ENCODE measurements around the gene VPS37D. TPM values are rescaled to one million over a fixed set of nuclear protein-coding genes. Genes with fewer than 3 reads are reported as not detected.
"Not testable (repeated sequence)": the region's sequence is repeated elsewhere in the genome, so short reads cannot be mapped to it uniquely, and the experiment has no call there.

VPS37D gene
- total and polyA plus RNA-seq, 2 donors (not counting 1 experiment from before 2014, with no cell fraction given), result 0.10 to 0.71 TPM

GRCh38 chr7:73618538-73618937, 49.1 kb upstream of the VPS37D start:
- H3K9me3 Mint-ChIP-seq (ENCODE audit: insufficient read depth), result no peaks in the 10 kb centered on the region
- CTCF ChIA-PET, result interaction anchor here (1.2 kb wide), 2 partner anchors 11 to 12 kb away, joined by 4 to 5 read pairs; no protein-coding TSS in a partner anchor
- H2AFZ ChIP-seq (ENCODE audit: insufficient read depth, low read depth, low read length, poor library complexity, severe bottlenecking), result no peak overlapping the region

DNA sequence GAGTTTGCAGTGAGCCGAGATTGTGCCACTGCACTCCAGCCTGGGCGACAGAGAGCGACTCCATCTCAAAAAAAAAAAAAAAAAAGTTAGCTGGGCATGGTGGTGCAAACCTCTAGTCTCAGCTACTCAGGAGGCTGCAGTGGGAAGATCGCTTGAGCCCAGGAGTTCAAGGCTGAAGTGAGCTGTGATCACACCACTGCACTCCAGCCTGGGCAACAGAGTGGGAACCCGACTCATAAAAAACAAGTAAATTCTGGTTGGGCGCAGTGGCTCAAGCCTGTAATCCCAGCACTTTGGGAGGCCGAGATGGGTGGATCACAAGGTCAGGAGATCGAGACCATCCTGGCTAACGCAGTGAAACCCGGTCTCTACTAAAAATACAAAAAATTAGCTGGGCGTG, 48.2 kb upstream of the VPS37D start:
- CTCF ChIA-PET, result interaction anchor here (0.5 to 1.2 kb wide), 3 partner anchors 10 to 105 kb away, joined by 3 to 4 read pairs (median 3); no protein-coding TSS in a partner anchor
- H3K9me3 Mint-ChIP-seq (ENCODE audit: insufficient read depth); H3K79me2 ChIP-seq (ENCODE audit: control insufficient read depth, insufficient read depth, low read length); H3K9ac ChIP-seq (ENCODE audit: low read length); intact Hi-C loops (cut with micrococcal nuclease); H3K4me3 ChIP-seq (ENCODE audit: control extremely low read depth in 1 of 5, extremely low read depth in 1 of 5, insufficient read depth in 1 of 5, low read depth in 2 of 5, low read length in 4 of 5); H4K20me1 ChIP-seq (ENCODE audit: control insufficient read depth, insufficient read depth, low read length, poor library complexity, severe bottlenecking); ATAC-seq (ENCODE audit: low read depth); H3K4me3 Mint-ChIP-seq; H3K4me2 ChIP-seq (replicated peaks; ENCODE audit: low read depth, low read length, poor library complexity, severe bottlenecking); DNase-seq; H3K36me3 ChIP-seq (replicated peaks in 1 of 2; ENCODE audit: control extremely low read depth in 1 of 2, control insufficient read depth in 1 of 2, extremely low read depth in 1 of 2, insufficient read depth in 2 of 2, low read length in 1 of 2); POLR2A ChIA-PET; H3K27ac ChIP-seq (ENCODE audit: low read length in 2 of 2); H2AFZ ChIP-seq (ENCODE audit: insufficient read depth, low read depth, low read length, poor library complexity, severe bottlenecking); H3K9me3 ChIP-seq (ENCODE audit: control extremely low read depth in 1 of 3, control insufficient read depth in 2 of 3, insufficient read depth in 1 of 3, low read length in 2 of 3); H3K27ac Mint-ChIP-seq: not testable (repeated sequence)
- Mint-ChIP-seq H3K4me1 (peaks cover 13% of the 10 kb centered on the region), H3K27me3 (peaks cover 20% of the 10 kb centered on the region)
- Histone ChIP-seq H3K27me3 (replicated peaks in 1 of 4; ENCODE audit: control extremely low read depth in 1 of 4, control insufficient read depth in 3 of 4, insufficient read depth in 4 of 4, low read length in 3 of 4) (peaks cover 0 to 37% (median 17%) of the 10 kb centered on the region in 4 experiments), H3K4me1 (ENCODE audit: control insufficient read depth in 2 of 2, insufficient read depth in 2 of 2, low read length in 2 of 2) (peaks cover 14 to 18% of the 10 kb centered on the region in 2 donors)
- WGBS (ENCODE audit: insufficient coverage), result 77% methylated on average over 4 of the region's 11 CpGs

More at GRCh38 chr7:73618538-73618937, 49.1 kb upstream of the VPS37D start:
- Mint-ChIP-seq H3K27me3 (peaks cover 26% of the 10 kb centered on the region), H3K4me1 (peaks cover 10% of the 10 kb centered on the region), H3K27ac (no peak overlapping the region), H3K4me3 (no peak overlapping the region)
- Histone ChIP-seq H3K4me3 (ENCODE audit: control extremely low read depth in 1 of 5, extremely low read depth in 1 of 5, insufficient read depth in 1 of 5, low read depth in 2 of 5, low read length in 4 of 5) (no peak overlapping the region), H3K27ac (ENCODE audit: low read length in 2 of 2) (no peak overlapping the region), H3K4me2 (replicated peaks; ENCODE audit: low read depth, low read length, poor library complexity, severe bottlenecking) (no peak overlapping the region), H3K4me1 (ENCODE audit: control insufficient read depth in 2 of 2, insufficient read depth in 2 of 2, low read length in 2 of 2) (peaks cover 7 to 9% of the 10 kb centered on the region in 2 donors), H4K20me1 (ENCODE audit: control insufficient read depth, insufficient read depth, low read length, poor library complexity, severe bottlenecking) (no peaks in the 10 kb centered on the region), H3K27me3 (replicated peaks in 1 of 4; ENCODE audit: control extremely low read depth in 1 of 4, control insufficient read depth in 3 of 4, insufficient read depth in 4 of 4, low read length in 3 of 4) (peaks cover 0 to 34% (median 11%) of the 10 kb centered on the region in 4 experiments), H3K9me3 (ENCODE audit: control extremely low read depth in 1 of 3, control insufficient read depth in 2 of 3, insufficient read depth in 1 of 3, low read length in 2 of 3) (peaks cover 0 to 2% (median 0%) of the 10 kb centered on the region in 3 donors), H3K79me2 (ENCODE audit: control insufficient read depth, insufficient read depth, low read length) (no peaks in the 10 kb centered on the region), H3K9ac (ENCODE audit: low read length) (no peak overlapping the region), H3K36me3 (replicated peaks in 1 of 2; ENCODE audit: control extremely low read depth in 1 of 2, control insufficient read depth in 1 of 2, extremely low read depth in 1 of 2, insufficient read depth in 2 of 2, low read length in 1 of 2) (no peaks in the 10 kb centered on the region)
- TF ChIP-seq EZH2 (IDR thresholded peaks at IDR 0.05; ENCODE audit: borderline replicate concordance, insufficient read depth, low read depth, low read length, poor library complexity, severe bottlenecking), result no peak
- TF ChIP-seq, protein P1, sequence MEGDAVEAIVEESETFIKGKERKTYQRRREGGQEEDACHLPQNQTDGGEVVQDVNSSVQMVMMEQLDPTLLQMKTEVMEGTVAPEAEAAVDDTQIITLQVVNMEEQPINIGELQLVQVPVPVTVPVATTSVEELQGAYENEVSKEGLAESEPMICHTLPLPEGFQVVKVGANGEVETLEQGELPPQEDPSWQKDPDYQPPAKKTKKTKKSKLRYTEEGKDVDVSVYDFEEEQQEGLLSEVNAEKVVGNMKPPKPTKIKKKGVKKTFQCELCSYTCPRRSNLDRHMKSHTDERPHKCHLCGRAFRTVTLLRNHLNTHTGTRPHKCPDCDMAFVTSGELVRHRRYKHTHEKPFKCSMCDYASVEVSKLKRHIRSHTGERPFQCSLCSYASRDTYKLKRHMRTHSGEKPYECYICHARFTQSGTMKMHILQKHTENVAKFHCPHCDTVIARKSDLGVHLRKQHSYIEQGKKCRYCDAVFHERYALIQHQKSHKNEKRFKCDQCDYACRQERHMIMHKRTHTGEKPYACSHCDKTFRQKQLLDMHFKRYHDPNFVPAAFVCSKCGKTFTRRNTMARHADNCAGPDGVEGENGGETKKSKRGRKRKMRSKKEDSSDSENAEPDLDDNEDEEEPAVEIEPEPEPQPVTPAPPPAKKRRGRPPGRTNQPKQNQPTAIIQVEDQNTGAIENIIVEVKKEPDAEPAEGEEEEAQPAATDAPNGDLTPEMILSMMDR (IDR thresholded peaks at IDR 0.05), result no peak
- DNase-seq (no peak), ATAC-seq (ENCODE audit: low read depth) (no peak)
- intact Hi-C loops (cut with micrococcal nuclease), result no loop called here
- POLR2A ChIA-PET, result no interaction called here
- 83% methylated on average over 1 of the region's 4 CpGs for WGBS (ENCODE audit: insufficient coverage)
